Sigmoid colon (tissue), 4 donors: Measurements from ENCODE around the gene TUBA4B.

Experiments
- EP300 ChIP-seq, 4 donors: sonication (generic); formaldehyde crosslinking; IDR thresholded peaks; one replicate each; pipeline ENCODE4 v1.6.1; 2017; ENCODE audit warnings: antibody characterized with exemption in 4 of 4
- POLR2A ChIP-seq, 2 donors: fragments of 450-650 bp; IDR thresholded peaks; one replicate each; pipeline ENCODE4 v1.6.1; 2016; ENCODE audit warnings: antibody characterized with exemption in 2 of 2, mild to moderate bottlenecking in 2 of 2, moderate library complexity in 2 of 2
- POLR2AphosphoS5 ChIP-seq, 4 donors: sonication (generic); formaldehyde crosslinking; IDR thresholded peaks; one replicate each; pipeline ENCODE4 v1.6.1; 2017; ENCODE audit warnings: antibody characterized with exemption in 4 of 4
- TF ChIP-seq, protein P1 (sequence below), 4 experiments: fragments of 450-650 bp in 3 of 4; fragments of 200-600 bp in 1 of 4; IDR thresholded peaks; one replicate each; pipeline ENCODE4 v1.5.1; 2016 to 2019; ENCODE audit warnings: antibody characterized with exemption in 4 of 4, mild to moderate bottlenecking in 3 of 4, moderate library complexity in 2 of 4

GRCh38 chr2:219285894-219286425, 32.9 kb downstream of the TUBA4B start:
- no peak for TF ChIP-seq POLR2A (IDR thresholded peaks at IDR 0.05)
- TF ChIP-seq, protein P1, sequence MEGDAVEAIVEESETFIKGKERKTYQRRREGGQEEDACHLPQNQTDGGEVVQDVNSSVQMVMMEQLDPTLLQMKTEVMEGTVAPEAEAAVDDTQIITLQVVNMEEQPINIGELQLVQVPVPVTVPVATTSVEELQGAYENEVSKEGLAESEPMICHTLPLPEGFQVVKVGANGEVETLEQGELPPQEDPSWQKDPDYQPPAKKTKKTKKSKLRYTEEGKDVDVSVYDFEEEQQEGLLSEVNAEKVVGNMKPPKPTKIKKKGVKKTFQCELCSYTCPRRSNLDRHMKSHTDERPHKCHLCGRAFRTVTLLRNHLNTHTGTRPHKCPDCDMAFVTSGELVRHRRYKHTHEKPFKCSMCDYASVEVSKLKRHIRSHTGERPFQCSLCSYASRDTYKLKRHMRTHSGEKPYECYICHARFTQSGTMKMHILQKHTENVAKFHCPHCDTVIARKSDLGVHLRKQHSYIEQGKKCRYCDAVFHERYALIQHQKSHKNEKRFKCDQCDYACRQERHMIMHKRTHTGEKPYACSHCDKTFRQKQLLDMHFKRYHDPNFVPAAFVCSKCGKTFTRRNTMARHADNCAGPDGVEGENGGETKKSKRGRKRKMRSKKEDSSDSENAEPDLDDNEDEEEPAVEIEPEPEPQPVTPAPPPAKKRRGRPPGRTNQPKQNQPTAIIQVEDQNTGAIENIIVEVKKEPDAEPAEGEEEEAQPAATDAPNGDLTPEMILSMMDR (IDR thresholded peaks at IDR 0.05): no peak
- TF ChIP-seq POLR2AphosphoS5 (IDR thresholded peaks at IDR 0.05): no peak
- TF ChIP-seq EP300 (IDR thresholded peaks at IDR 0.05): no peak
